Measurements from ENCODE around the gene RAB28. TPM values are rescaled to one million over a fixed set of nuclear protein-coding genes. Genes with fewer than 3 reads are reported as not detected.

RAB28 gene
- total RNA-seq (2014; rRNA removed; shearing (Covaris generic)), result 10.8 and 17.2 TPM in 2 replicates
- polyA plus RNA-seq (2014; cell fraction: nucleus; rRNA removed), result 13.8 and 14.0 TPM in 2 replicates

DNA sequence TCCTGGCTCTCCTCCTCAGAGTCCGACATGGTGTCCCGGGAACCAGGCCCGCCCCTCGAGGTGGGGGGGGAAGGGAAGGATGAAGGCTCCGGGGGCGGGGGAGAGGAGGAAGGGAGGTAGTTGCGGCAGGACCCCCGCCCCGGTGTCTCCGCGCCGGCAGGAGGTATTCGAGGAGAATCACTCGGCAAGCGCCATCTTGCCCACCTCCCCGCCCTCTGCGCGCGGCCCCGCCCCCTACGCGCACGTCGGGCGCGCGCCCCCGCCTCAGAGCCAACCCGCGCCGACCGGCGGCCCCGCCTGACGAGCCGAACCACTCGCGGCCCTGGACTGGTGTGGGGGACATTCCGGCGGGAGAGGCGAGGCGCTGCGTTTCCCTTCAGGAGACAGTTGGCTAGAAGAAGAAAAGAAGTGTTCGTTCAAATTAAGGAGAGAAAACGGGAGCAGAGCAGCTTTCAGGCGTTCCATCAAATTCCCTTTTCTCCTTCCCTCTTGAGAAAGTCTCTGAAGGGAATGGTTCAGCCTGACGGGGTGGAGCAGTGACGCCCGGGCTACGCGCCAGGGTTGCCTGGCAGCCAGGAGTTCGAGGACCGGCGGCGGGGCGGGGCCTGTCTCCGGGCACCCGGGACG, at the start of gene RAB28:
Gene RAB28, minus strand, starts transcription at position 219 of the 627 bp plus-strand sequence.
- peak; percentile 76 for DNase-seq (ENCODE audit: extremely low read depth, low read depth)

- DNase-seq (ENCODE audit: extremely low read depth, low read depth), result no peak
These were observed 47.5 kb upstream of the RAB28 start for GRCh38 chr4:13531625-13531998.

- no peak for DNase-seq (ENCODE audit: extremely low read depth, low read depth)
These were observed 46.9 kb upstream of the RAB28 start for GRCh38 chr4:13530823-13531624.

DNA sequence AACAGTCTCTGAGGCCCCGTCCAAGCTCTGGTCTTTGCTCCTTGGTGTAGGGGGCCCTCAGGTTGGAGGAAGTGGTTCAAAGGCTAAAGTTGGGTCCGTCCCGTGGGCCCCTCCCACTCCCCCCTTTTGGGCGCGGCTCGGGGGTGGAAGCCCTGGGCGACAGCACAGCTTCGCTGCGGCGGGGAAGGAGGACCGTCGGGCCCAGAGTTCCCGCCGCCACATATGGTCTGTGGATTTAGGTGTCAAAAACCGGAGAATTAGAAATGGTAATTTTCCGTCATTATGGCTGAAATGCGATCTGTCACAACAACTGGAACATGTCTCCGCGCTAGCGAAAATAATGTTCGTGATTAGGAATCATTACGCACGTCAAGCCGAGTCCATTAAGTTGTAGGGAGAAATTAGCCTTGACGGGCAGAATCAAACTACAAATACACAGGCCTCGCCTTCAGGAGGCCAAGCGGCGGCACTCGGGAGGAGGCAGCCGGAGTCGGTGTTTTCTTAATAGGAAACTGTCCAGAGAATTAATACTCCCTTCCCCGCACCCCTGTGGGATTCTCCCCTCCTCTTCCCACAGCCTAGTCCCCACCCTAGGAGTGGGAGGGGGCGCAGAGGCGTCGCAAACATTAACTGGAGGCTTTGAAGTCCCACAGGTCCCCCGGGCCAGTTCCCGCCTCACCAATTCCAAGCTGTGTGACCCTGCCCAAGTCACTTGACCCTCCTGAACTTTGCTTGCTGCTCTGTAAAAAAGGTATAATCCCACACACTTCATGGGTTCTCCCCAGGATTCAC, 45.2 kb upstream of the RAB28 start:
- no peak for DNase-seq (ENCODE audit: extremely low read depth, low read depth)

GRCh38 chr4:13528821-13529127, 44.6 kb upstream of the RAB28 start:
- DNase-seq (ENCODE audit: extremely low read depth, low read depth), result no peak

DNA sequence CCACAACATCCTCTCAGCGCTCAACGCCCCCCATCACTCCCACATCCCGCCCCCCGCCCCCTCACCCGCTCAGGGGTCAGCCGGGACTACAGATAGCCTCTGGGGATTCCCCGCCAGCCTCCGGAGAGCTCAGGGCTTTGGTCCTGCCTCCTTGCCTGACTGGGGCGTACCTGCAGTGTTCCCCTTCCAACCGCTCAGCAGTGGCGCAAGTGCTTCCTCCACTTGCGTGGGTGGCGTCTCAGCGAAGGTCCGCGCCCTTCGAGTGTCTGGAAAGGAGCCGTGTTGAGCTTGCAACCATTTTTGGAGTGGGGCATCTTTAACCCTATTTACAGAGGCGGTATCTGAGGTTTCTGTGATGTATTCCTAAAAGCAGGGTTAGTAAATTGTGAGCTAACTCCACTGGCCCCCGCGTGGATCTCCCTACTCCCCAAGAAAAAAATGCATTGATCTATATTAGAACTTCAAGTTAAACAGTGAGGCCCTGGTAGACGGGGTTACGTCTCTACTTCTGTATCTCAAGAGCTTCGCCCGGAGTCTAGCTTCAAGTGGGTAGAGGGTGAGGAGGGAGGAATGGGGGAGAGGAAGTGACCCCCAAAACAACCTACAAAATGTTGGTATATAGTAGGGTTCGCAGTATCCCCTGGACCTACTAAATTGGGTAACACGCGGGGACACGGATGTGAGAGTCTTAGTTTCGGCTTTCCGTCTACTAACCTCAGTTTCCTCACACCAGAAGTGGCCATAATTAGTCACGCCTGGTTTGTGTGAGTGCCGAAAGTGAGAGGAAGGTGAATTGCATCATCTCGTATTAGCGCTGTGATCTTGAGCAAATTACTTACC, 44.1 kb upstream of the RAB28 start:
- DNase-seq (ENCODE audit: extremely low read depth, low read depth), result no peak

DNA sequence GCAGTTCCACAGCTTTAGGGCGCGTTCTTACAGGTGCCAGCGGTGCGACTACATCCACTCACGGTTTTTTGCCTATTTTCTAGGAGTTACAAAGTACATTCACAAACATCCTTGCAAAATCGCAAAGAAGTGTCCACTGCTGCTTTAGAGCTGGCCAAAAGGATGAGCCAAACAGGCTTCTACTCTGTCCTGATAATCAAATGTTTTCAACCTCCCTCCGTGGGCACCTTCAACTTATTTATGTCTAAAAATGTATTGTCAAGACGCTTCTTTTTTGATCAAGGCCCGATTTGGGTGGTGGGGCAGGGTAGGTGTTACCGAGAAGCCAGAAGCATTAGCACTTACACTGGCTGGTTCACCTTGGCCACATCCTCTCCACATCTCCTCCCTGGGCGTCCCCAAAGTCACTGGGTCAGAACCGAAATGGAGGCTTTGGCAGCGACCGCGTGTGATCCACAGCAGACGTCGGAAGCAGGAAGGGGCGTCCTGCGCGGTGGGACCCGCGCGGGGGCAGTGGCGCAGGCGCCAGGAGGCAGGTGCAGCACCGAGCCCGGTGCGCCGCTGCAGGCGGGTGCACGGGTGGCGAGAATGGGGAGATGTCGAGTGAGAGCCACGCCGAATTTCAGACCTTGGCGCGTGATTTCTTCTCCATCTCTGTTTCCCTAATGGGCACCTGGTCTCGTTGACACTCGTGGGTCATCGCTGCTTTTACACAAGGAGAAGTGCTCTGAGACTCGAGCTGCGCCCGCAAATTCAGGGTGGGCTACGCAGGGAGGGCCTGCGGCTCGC, 43.2 kb upstream of the RAB28 start:
- DNase-seq (ENCODE audit: extremely low read depth, low read depth), result no peak

DNA sequence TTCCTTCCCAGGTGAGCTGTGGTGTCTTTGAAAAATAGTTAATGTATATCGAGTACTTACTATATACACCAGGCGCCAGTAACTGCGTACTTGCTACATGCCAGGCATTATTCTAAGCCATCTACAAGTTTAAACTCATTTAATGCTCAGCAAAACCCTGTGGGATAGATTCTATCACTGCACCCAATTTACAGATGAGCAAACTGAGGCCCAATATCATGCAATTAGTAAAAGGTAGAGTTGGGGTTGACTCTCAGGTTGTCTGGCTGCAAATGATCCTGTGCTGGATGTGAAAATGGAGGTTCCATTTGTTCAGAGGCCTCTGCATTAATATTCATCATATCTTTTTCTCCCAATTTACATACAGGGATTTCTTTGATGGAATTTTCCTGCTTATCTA, 42.5 kb upstream of the RAB28 start:
- no peak for DNase-seq (ENCODE audit: extremely low read depth, low read depth)

GRCh38 chr4:13525606-13526281, 41.6 kb upstream of the RAB28 start:
- DNase-seq (ENCODE audit: extremely low read depth, low read depth), result no peak

GRCh38 chr4:13524504-13525243, 40.5 kb upstream of the RAB28 start:
- no peak for DNase-seq (ENCODE audit: extremely low read depth, low read depth)

DNA sequence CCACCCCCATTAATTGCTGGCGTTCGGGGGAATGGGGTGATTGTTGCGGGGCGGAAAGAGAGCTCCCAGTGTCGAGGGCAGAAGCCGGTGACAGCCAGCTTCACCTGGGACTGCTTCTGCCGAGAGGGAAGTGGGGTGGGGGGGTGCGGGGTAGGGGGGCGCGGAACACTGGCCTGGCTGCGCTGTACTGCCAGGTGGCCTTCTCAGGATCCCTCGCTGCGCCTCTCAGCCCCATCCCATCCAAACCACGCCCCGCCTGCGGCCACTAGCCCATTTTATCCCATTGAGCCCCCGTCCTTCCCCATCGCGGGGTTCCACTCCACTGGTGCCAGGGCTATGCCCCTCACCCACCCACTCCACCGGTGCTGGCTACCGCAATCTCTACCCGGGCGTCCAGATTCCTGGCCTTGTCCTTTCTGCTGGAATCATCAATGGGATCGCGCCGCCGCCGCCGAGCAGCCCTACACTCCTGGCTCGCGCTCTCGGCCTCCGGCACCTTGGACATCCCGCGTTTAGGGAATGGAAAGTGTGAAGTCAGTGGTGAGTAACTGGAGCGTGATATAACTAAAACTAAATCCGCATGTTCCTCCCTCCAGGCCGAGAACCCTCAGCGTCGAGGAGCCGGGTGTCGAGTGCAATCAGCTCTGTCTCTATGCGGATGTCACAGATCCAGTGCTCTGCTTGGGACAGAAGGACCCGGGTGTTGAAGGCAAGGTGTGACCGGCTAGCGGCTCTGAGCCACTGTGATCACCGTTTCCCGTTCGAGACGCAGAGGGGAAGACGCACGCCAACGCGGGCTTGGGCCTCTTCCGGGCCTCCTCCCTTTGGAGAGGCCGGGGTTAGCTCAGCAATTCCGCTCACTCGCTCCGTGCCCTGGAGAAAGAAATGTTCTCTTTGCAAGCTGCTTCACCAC, 39.7 kb upstream of the RAB28 start:
- no peak for DNase-seq (ENCODE audit: extremely low read depth, low read depth)

DNA sequence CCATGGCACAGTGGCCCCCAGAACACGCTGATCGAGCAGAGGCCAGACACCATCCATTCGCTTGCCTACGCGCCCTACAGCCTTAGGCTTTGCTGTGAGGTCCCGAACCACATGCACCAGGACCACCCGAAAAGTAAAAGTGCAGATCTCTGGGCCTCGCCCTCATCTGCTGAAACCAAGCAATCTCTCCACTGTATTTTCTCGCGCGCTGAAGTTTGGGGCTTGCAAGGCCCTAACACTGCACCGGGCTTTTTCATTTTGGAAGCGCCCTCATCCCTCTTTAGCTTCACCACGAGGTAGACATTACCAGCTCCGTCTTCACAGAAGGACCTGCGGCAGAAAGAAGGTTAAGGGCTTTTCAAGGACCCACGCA, 39.0 kb upstream of the RAB28 start:
- DNase-seq (ENCODE audit: extremely low read depth, low read depth), result no peak

DNA sequence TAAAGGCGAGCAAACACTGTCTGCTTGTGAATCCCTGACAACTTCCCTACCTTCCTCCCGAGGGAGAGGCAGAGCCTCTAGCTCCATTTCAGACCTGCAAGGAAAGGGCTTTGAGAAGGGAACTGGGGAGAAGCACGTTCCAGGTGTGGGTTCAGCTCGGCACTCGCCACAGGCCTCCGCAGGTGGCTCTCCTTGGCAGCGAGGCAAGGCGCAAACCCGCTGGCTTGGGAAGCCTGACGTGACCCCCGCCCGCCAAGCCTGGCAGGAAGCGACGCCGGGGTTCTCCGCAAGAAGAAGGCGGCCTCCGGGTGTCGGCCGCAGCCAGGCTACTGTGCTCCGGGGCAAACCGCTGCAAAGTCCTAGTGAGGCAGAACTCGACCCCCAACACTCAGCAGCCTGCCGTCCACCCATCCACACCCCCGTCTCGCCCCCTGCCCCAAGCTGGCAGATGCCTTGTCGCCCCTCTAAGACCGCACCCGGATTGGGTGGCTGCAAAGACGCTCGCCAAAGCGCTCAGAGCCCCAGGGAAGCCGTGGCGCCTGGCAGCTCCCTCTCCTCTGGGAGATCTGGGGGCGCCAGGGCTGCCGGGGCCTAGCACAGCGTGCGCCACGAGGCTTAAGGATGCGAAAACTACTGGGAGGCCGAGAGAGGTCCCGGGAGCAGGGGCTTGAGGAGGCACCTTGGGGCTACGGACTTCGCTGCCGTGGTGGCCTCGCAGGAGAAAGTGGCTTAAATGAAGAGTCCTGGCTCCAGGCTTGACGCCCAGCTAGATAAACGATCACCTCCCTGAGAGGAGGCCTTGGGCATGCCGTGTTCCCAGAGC, 38.4 kb upstream of the RAB28 start:
- no peak for DNase-seq (ENCODE audit: extremely low read depth, low read depth)

DNA sequence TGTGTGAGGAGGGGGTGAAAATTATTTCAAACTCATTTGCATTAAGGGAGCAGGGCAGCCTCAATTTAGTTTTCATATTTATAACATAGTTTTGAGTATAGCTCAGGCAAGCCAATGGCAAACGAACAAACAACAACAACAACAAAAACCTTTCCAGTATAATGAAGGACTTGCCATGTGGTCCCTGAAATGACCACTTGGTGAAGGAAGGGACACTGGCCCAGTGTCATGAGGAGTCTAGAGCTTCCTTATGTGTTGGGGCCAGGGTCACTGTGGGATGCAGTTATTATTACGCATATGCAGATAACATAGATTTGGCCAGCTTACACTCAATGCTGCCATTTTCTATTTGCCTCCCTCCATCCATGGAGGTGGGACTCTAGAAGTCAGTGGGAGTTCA, 36.9 kb upstream of the RAB28 start:
- no peak for DNase-seq (ENCODE audit: extremely low read depth, low read depth)

DNA sequence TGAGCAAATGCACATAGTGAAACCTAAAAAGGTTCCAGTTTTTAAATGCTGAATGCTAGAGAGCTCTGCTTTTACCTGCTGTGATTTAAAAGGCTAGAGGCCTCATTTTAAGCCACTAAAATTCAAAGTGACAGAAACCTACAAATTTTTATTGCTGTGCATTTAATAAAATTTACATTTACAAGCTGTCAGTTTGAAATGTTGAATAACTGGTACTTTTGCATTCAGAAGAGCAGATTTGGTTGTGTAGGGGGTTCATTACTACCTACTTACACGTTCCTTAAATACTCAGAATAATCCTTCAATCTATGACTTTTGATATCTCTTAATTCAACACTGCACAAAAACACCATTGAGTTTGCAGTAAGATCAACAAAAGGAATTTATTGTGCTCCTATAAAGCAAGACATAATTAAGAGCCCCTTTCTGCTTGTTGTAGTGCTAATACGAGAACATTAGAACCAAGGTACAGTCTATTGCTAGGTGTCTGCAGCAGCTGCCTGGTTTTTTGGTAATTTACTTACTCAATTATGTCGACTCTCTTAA, 32.2 kb upstream of the RAB28 start:
- no peak for DNase-seq (ENCODE audit: extremely low read depth, low read depth)

DNA sequence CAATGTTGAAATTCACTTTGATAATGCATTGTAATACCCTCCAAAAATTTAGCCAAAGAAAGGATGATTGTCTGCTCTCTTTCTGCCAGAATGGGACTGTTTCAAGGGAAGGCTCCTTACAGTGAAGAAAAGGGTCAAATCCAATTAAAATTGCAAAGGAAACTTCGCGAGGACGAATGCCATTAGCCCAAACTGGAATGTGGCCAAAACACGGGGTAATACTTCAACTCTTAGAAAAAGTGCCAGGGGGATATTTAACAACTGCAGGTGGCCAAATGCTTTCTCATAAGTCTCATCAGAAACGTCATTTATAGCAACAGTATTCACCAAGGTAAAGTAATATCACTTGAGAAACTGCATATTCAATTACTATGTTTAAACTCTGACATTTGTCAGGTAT, 31.1 kb upstream of the RAB28 start:
- no peak for DNase-seq (ENCODE audit: extremely low read depth, low read depth)

- no peak for DNase-seq (ENCODE audit: extremely low read depth, low read depth)
These were observed 30.6 kb upstream of the RAB28 start for GRCh38 chr4:13514722-13515121.
